ENCODE measurements around the gene GID8.

The GID8 gene

DNA sequence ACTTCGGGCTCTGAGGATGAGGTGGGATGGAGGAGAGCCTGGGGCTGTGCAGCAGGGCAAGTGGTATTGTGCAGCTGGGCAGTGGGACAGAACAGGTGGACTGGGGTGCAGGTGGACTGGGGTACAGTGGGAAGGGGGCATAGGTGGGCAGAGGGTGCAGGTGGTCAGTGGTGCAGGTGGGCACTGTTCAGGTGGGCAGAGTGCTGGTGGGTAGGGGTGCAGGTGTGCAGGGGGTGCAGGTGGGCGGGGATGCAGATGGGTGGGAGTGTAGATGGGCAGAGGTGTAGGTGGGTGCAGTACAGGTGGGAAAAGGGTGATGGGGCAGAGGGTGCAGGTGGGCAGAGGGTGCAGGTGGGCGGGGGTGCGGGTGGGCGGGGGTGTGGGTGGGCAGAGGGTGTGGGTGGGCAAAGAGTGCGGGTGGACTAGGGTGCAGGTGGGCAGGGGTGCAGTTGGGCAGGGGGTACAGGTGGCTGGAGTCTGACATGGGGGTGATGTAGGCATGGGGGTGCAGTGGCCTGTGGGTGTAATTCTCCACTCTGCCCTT lies 48.4 kb downstream of the GID8 start:
- DNase-seq (ENCODE audit: low read depth): no peak

DNA sequence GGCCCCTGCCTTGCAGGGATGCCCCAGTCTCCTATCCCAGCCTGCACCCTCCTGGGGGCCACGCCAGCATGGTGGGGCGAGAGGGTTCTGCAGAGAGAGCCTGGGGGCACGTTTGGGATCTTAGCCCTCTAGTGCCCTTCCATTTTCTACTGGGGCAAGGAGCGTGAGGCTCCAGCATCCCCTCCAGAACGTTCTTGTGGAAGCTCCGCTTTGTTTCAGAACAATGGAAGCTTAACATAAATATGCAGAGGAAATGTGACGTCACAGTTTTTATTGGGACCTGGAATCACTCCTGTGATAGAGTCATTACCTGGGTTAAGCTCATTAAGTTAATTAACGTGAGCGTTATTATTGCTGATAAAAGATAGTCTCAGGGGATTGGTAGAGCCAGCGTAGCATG lies 49.2 kb downstream of the GID8 start:
- no peak for DNase-seq (ENCODE audit: low read depth)

DNA sequence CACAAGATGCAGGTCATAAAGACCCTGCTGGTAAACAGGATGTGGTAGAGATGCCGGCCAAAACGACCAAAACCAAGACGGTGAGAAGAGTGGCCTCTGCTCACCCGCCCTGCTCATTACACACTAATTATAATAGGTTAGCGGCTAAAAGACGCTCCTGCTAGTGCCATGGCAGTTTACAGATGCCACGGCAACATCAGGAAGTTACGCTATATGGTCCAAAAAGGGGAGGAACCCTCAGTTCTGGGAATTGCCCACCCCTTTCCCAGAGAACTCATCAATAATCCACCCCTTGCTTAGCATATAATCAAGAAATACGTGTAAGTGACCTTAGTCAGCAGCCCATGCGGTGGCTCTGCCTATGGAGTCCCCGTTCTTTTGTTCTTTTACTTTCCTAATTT lies 51.3 kb downstream of the GID8 start:
- DNase-seq (ENCODE audit: low read depth): no peak

DNA sequence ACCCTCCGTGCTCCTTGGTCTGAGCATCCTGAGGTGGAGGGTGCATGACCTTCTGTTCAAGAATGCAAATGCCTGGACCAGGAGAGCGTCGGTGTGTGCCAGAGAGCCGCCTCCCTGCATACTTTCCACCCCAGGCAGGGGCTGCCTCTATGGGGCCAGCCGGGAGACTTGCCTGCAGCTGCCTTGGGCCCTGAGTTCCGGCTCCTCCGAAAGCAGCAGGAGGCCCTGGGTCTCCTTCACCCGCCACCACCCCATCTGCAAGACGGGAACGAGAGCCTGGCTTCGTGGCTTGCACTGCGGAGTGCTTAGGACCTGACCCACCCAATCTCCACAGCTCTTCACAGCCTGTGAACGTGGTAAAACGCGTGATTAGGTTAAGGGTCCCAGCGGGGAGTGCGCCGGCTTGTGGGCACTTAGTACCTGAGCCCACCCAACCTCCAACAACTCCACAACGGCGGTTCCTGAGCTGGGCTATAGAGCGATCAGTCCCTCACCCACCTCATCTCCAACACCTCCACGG lies 52.4 kb downstream of the GID8 start:
- no peak for DNase-seq (ENCODE audit: low read depth)

GRCh38 chr20:62991196-62991807 lies 53.4 kb downstream of the GID8 start:
- DNase-seq (ENCODE audit: low read depth): no peak

DNA sequence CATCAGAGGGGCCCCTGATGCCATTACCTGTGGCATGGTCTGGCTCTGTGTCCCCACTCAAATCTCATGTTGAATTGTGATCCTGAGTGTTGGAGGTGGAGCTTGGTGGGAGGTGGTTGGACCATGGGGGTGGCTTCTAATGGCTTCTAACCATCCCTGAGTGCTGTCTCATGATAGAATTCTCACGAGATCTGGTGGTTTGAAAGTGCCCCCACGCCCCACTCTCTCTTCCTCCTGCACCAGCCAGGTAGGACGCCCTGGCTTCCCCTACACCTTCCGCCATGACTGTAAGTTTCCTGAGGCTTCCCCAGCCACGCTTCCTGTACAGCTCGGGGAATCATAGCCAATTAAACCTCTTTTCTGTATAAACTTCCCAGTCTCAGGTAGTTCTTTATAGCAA lies 53.9 kb downstream of the GID8 start:
- DNase-seq (ENCODE audit: low read depth): no peak

- DNase-seq (ENCODE audit: low read depth): no peak
Observed at GRCh38 chr20:62993856-62994494, 56.0 kb downstream of the GID8 start.

DNA sequence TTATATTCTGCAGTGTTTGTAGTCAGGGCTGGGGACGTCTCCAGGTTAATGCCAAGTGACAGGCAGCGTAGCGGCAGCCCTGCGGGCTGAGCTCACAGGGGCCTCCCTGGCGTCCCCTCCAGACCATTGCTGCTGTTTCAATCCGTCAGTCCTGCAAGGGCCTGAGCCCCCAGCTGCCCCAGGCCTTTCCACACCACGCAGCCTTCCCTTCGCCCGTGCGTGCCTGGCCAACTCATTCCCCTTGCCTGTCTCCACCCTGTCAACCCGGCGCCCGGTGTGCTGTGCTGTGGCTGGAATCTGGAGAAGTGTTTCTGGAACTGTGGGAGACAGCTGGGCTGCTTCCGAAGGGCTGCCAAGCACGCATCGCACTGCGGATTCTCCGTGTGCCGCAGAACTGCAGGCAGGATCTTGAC lies 56.9 kb downstream of the GID8 start:
- no peak for DNase-seq (ENCODE audit: low read depth)

DNA sequence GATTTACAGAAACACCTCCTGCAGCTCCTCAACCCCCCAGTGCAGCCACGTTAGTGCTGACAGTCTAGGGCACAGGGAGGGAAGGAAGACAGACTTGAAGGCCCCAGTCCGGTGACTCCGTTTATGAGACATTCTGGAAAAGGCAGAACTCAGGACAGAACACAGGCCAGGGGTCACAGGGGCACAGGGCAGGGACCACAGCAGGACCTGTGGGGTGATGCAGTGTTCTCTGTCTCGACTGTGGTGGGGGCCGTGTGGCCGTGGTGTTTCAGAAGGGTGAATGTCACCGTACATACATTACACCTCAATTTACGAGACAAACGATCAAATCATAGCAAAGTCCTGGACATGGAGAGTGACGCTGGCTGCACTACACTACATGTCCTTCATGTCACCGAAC lies 57.5 kb downstream of the GID8 start:
- no peak for DNase-seq (ENCODE audit: low read depth)

DNA sequence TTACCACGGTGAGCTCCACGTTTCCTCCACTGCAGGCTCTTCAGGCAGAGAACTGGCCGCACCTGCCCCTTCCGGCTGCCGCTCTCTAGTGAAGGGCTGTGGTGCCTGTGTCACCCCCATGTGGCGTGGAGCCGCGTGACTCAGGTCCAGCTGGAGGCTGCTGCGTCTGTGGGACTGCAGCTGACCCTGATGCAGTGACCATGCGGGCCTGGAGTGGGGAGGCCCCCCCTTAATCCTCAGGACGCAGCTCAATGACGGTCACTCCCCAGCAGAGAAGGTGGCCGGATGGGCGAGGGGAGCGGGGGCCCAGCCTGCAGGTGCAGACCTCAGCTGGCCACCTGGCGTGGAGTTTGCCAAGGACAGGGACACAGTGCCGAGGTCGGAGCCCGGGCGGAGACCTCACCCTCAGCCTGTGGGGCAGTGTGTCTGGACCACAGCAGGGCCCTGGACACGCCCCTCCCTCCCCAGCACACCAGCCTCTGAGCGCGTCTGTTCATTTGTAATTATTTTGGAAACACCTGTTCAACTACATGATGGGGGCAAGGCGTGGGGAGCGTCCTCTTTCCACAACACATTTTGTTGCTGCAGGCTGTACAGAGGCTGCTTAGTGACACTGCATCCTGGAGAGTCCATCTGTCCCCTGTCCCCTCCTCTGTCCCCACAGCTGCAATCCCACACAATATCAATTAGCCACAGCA lies 58.1 kb downstream of the GID8 start:
- DNase-seq (ENCODE audit: low read depth): no peak

GRCh38 chr20:62996596-62996982 lies 58.6 kb downstream of the GID8 start:
- DNase-seq (ENCODE audit: low read depth): no peak

DNA sequence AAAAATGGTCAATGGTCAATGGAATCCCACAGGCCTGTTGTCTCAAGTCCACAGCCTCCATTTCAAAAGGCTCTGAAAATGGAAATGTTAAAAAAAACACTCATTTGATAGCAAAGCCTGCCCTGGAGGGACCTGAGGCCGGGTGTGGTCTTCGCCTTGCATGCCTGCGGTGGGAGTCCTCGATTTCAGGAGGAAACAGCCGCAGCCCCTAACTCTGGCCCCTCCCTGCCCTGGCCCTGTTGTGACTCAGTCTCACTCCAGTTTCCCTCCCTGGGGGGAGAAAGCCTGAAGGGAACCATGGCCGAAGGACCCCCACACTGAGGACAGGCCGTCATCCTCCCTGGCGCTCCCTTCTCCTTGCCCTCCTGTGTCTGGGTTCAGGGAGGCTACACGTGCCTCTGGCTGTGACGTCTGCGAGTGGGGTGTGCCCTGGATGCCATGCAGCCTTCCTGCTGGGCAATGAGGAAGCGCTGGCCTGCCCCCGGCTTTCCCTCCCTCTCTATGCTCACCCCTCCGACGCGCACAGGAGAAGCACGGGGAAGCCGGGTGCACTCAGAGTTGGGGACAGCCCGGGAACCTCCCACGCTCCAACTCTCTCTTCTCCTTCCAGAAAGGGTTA lies 59.6 kb downstream of the GID8 start:
- no peak for DNase-seq (ENCODE audit: low read depth)
